ENCODE data around the gene FKBP1B.

DNA sequence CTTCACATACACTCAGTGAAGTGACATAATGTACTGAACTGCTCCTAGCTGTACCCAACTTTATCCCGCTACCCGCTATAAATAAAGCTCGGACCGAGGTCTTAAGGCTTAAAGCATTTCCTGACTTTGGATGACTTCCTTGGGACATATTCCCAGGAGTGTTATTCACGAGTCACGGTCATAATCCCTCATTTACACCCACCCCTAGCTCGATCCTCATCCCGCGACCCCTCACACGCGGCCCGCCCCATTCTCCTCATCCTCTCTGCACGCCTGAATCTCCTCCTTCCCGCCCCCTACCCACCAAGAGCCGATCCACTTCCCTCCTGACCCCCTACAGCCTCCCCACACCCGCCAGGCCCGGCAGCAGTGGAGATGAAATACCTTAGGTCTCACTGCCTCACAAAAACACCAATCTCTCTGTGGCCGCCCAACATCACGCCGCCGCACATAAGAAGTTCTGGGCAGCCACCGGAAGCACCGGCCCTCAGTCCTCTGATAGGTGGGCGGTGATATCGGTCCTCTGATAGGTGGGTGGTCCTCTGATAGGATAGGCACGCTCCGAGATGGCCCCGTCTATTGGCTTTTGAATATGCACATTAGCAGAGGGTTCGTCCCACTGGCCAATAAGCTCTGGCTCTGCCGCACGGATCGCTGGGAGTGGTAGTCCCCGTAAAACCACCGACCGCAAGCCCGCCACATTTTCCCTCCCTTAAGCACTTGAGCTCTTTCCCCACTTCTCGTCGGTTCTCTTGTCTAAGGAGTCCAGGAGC is 2.4 kb upstream of the FKBP1B start, which contains the start of gene WDCP:
- TF ChIP-seq POLR2A (IDR thresholded peaks at IDR 0.05; ENCODE audit: low read depth, low read length) (peak; percentile 97), MYC (IDR thresholded peaks at IDR 0.05; ENCODE audit: low read depth, low read length) (no peak)
